ENCODE data around the gene WWOX.

DNA sequence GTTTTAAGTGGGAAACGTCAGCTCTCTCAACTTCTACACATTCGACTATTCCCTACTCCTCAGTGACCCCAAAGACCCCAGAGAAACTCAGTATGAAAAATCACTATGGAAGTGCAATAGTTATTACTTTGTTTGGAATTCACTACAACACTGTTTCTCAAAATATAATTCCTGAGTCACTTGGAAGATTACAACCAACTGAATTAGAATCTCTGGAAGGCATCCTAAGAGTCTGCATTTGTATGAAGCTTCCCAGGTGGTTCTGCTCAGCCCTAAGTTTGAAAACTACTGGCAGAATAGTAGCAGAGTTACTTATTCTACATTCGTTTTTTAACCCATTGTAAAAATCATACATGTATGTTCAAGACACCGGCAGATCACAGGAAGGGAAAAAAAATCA lies 975.5 kb downstream of the WWOX start:
- TF ChIP-seq, protein P1, sequence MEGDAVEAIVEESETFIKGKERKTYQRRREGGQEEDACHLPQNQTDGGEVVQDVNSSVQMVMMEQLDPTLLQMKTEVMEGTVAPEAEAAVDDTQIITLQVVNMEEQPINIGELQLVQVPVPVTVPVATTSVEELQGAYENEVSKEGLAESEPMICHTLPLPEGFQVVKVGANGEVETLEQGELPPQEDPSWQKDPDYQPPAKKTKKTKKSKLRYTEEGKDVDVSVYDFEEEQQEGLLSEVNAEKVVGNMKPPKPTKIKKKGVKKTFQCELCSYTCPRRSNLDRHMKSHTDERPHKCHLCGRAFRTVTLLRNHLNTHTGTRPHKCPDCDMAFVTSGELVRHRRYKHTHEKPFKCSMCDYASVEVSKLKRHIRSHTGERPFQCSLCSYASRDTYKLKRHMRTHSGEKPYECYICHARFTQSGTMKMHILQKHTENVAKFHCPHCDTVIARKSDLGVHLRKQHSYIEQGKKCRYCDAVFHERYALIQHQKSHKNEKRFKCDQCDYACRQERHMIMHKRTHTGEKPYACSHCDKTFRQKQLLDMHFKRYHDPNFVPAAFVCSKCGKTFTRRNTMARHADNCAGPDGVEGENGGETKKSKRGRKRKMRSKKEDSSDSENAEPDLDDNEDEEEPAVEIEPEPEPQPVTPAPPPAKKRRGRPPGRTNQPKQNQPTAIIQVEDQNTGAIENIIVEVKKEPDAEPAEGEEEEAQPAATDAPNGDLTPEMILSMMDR (optimal IDR thresholded peaks at IDR 0.05 in 1 of 3, IDR thresholded peaks at IDR 0.05 in 1 of 3, conservative IDR thresholded peaks at IDR 0.05 in 1 of 3; ENCODE audit: extremely low read depth in 1 of 3, insufficient read depth in 2 of 3, low read length in 3 of 3): no peak
- no peak for TF ChIP-seq EZH2 (IDR thresholded peaks at IDR 0.05; ENCODE audit: low read length)

Measured in keratinocyte (primary cell).